Hepatocyte (in vitro differentiated cells): ENCODE measurements around the gene LIN9. TPM values are rescaled to one million over a fixed set of nuclear protein-coding genes. Genes with fewer than 3 reads are reported as not detected.

Experiments
- DNase-seq: peaks from one replicate; pipeline ENCODE4 v3.0.0-alpha.2; 2016; ENCODE audit warnings: low spot score
- H2AFZ ChIP-seq: fragments of 200-600 bp; sonication (generic); 2 replicates; pipeline ENCODE4 v1.6.0; 2016; ENCODE audit warnings: antibody characterized with exemption, mild to moderate bottlenecking
- H3K27ac ChIP-seq: fragments of 200-600 bp; sonication (generic); 2 replicates; pipeline ENCODE4 v1.5.1; 2016; ENCODE audit warnings: mild to moderate bottlenecking
- H3K27me3 ChIP-seq: fragments of 200-600 bp; sonication (generic); 2 replicates; pipeline ENCODE4 v1.6.1; 2016
- H3K36me3 ChIP-seq: fragments of 200-600 bp; sonication (generic); replicated peaks from 2 replicates; pipeline ENCODE4 v1.5.1; 2016; ENCODE audit warnings: low read depth; ENCODE audit not compliant: insufficient read depth
- H3K4me1 ChIP-seq: fragments of 200-600 bp; sonication (generic); 2 replicates; pipeline ENCODE4 v1.5.1; 2016; ENCODE audit warnings: mild to moderate bottlenecking, moderate library complexity; ENCODE audit not compliant: insufficient read depth
- H3K4me2 ChIP-seq: fragments of 200-600 bp; sonication (generic); 2 replicates; pipeline ENCODE4 v1.6.0; 2016
- H3K4me3 ChIP-seq: fragments of 200-600 bp; sonication (generic); 2 replicates; pipeline ENCODE4 v1.5.1; 2016; ENCODE audit warnings: mild to moderate bottlenecking
- H3K79me2 ChIP-seq: fragments of 200-600 bp; sonication (generic); 2 replicates; pipeline ENCODE4 v1.6.0; 2017; ENCODE audit warnings: mild to moderate bottlenecking
- H3K9me2 ChIP-seq: fragments of 200-600 bp; sonication (generic); replicated peaks from 2 replicates; pipeline ENCODE4 v1.6.0; 2017; ENCODE audit warnings: mild to moderate bottlenecking; ENCODE audit not compliant: insufficient read depth
- H3K9me3 ChIP-seq: fragments of 200-600 bp; sonication (generic); 2 replicates; pipeline ENCODE4 v1.5.1; 2016; ENCODE audit warnings: low read depth, mild to moderate bottlenecking
- H4K20me1 ChIP-seq: fragments of 200-600 bp; sonication (generic); 2 replicates; pipeline ENCODE4 v1.6.0; 2016; ENCODE audit warnings: mild to moderate bottlenecking; ENCODE audit not compliant: insufficient read depth, poor library complexity, severe bottlenecking
- CTCF ChIP-seq: fragments of 200-600 bp; sonication (generic); IDR thresholded peaks from 2 replicates; pipeline ENCODE4 v1.5.1; 2016; ENCODE audit warnings: antibody characterized with exemption, mild to moderate bottlenecking; ENCODE audit not compliant: poor library complexity
- EZH2 ChIP-seq: fragments of 200-600 bp; sonication (generic); IDR thresholded peaks from 2 replicates; pipeline ENCODE4 v1.6.1; 2016; ENCODE audit warnings: antibody characterized with exemption, mild to moderate bottlenecking, borderline replicate concordance
- EZH2phosphoT487 ChIP-seq: fragments of 200-600 bp; sonication (generic); IDR thresholded peaks from one replicate; pipeline ENCODE4 v1.6.1; 2018; ENCODE audit warnings: antibody characterized with exemption, mild to moderate bottlenecking, low read depth, moderate library complexity; ENCODE audit not compliant: unreplicated experiment, severe bottlenecking
- WGBS: methylation state at CpG from one replicate; pipeline ENCODE4 v1.1.6; 2016; ENCODE audit warnings: low lambda C conversion rate; ENCODE audit errors: missing lambda C conversion rate; 5-methylcytosine and 5-hydroxymethylcytosine counted together
- polyA plus RNA-seq: library from polyadenylated mRNA; unstranded; fragments of >200 nt; fragmentation: Nextera tagmentation; extraction: Ambion mirVana; gene quantifications from 2 replicates; pipeline ENCODE4 v1.2.1, GENCODE V29; 2016
- total RNA-seq: library from RNA; depleted of rRNA; stranded (reverse); fragments of >200 nt; gene quantifications from 2 replicates; pipeline ENCODE4 v1.2.3, GENCODE V29; 2014

The LIN9 gene
- total and polyA plus RNA-seq, 2 experiments from 2014 or later = 2.9 to 6.2 TPM

DNA sequence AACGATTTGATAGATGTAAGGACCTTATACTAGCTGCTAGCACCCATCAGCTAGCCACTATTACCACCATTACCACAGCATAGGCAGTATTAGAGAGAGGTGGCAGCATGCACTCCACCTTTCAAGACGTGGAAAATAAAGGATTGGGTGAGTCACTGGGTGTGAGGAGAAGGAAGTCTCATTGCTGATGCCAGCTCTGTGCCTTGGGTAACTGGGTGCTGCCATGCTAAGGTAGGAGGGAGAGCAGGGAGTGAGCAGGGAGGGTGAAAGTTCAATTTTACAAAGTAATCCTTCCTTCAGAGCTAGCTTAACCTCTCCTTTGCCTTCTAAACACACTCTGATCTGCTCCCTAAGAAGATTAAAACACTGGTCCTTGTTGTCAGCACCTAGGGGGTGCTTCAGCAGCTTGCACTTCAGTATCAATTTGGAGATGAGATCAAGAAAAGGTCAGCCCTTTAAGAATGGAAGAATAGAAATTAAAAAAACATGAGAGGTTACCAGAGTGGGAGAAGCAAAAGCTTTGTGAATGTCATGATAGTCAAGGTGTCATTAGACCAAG is 1.8 kb upstream of the LIN9 start:
- H3K4me1 ChIP-seq = peaks cover 10% of the 10 kb centered on the region
- WGBS = 83% methylated on average over 2 of the region's 2 CpGs
- no peak overlapping the region for H3K27ac ChIP-seq
- H4K20me1 ChIP-seq = no peaks in the 10 kb centered on the region
- no peak overlapping the region for H3K4me3 ChIP-seq
- H3K9me2 ChIP-seq = no peaks in the 10 kb centered on the region
- H3K27me3 ChIP-seq = no peaks in the 10 kb centered on the region
- TF ChIP-seq CTCF (no peak), EZH2 (no peak), EZH2phosphoT487 (no peak)
- no peaks in the 10 kb centered on the region for H3K9me3 ChIP-seq
- H3K36me3 ChIP-seq = no peaks in the 10 kb centered on the region
- H2AFZ ChIP-seq = no peak overlapping the region
- no peak for DNase-seq
- no peak overlapping the region for H3K4me2 ChIP-seq
- H3K79me2 ChIP-seq = peaks cover 28% of the 10 kb centered on the region

DNA sequence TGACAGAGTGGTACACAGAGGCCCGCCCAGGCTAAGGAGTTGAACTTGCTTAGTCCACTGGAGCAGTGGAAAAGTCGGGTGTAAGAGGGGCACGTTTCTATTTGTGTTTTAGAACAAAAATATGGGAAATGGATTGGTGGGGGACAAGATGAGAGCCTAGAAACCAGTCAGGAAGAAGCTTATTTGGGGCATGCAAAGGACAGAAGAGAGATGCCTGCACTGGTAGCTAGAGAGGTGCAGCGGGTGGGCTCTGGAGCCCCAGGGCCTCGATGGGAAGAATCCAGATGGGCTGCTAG is 1.2 kb upstream of the LIN9 start:
- Histone ChIP-seq H3K9me2 (no peaks in the 10 kb centered on the region), H3K27me3 (no peaks in the 10 kb centered on the region), H3K4me2 (peak overlapping the region; percentile 99), H3K27ac (peak overlapping the region; percentile 76), H3K36me3 (no peaks in the 10 kb centered on the region), H3K9me3 (no peaks in the 10 kb centered on the region), H3K4me3 (no peak overlapping the region), H4K20me1 (no peaks in the 10 kb centered on the region), H3K4me1 (peaks cover 10% of the 10 kb centered on the region), H2AFZ (peak overlapping the region; percentile 96), H3K79me2 (peaks cover 33% of the 10 kb centered on the region)
- no peak for DNase-seq
- TF ChIP-seq EZH2phosphoT487 (no peak), EZH2 (no peak), CTCF (no peak)
- WGBS = 75% methylated on average over 5 of the region's 5 CpGs

- H3K4me2 ChIP-seq = peak overlapping the region; percentile 99
- peak overlapping the region; percentile 76 for H3K27ac ChIP-seq
- TF ChIP-seq EZH2phosphoT487 = no peak
- TF ChIP-seq EZH2 = no peak
- TF ChIP-seq CTCF = no peak
- H4K20me1 ChIP-seq = no peaks in the 10 kb centered on the region
- peaks cover 10% of the 10 kb centered on the region for H3K4me1 ChIP-seq
- H2AFZ ChIP-seq = peak overlapping the region; percentile 96
- 4% methylated on average over 51 of the region's 62 CpGs for WGBS
- no peaks in the 10 kb centered on the region for H3K9me3 ChIP-seq
- DNase-seq = no peak
- no peaks in the 10 kb centered on the region for H3K9me2 ChIP-seq
- H3K36me3 ChIP-seq = no peaks in the 10 kb centered on the region
- no peaks in the 10 kb centered on the region for H3K27me3 ChIP-seq
- peaks cover 38% of the 10 kb centered on the region for H3K79me2 ChIP-seq
- peak overlapping the region; percentile 83 for H3K4me3 ChIP-seq
These were observed 657 bp upstream of the LIN9 start for GRCh38 chr1:226309398-226310244.
